Prostate gland (tissue), 2 donors: Measurements from ENCODE around the gene LPXN. TPM values are rescaled to one million over a fixed set of nuclear protein-coding genes. Genes with fewer than 3 reads are reported as not detected.

Experiments
- DNase-seq: peaks from one replicate; pipeline ENCODE4 v3.0.0-alpha.2; 2019; ENCODE audit warnings: low spot score
- H3K27ac ChIP-seq, 2 donors: fragments of 200-600 bp; sonication (generic); 2 replicates each; pipeline ENCODE4 v1.5.1; 2017 to 2019
- H3K27me3 ChIP-seq: fragments of 200-600 bp; sonication (generic); replicated peaks from 2 replicates; pipeline ENCODE4 v1.5.1; 2019; ENCODE audit not compliant: insufficient read depth
- H3K36me3 ChIP-seq, 2 donors: fragments of 200-600 bp; sonication (generic); 1 replicate in 1 of 2; 2 replicates in 1 of 2; pipeline versions ENCODE4 v1.5.1 to v1.8.1; 2017 to 2019
- H3K4me1 ChIP-seq: fragments of 200-600 bp; sonication (generic); replicated peaks from 2 replicates; pipeline ENCODE4 v1.5.1; 2019
- H3K4me3 ChIP-seq, 2 donors: fragments of 200-600 bp; sonication (generic); 2 replicates each; pipeline ENCODE4 v1.5.1; 2017 to 2019
- H3K9me3 ChIP-seq: fragments of 200-600 bp; sonication (generic); 2 replicates; pipeline ENCODE4 v1.5.1; 2017
- CTCF ChIP-seq, 4 experiments: fragments of 200-600 bp in 2 of 4; fragments of 450-650 bp in 2 of 4; sonication (generic) in 2 of 4; IDR thresholded peaks; 1 replicate in 3 of 4; 2 replicates in 1 of 4; pipeline ENCODE4 v1.5.1; 2016 to 2019; ENCODE audit warnings: antibody characterized with exemption in 4 of 4, mild to moderate bottlenecking in 2 of 4, moderate library complexity in 2 of 4
- POLR2A ChIP-seq: fragments of 450-650 bp; IDR thresholded peaks from one replicate; pipeline ENCODE4 v1.6.1; 2016; ENCODE audit warnings: antibody characterized with exemption, mild to moderate bottlenecking
- POLR2AphosphoS5 ChIP-seq: sonication (generic); formaldehyde crosslinking; IDR thresholded peaks from one replicate; pipeline ENCODE4 v1.6.1; 2017; ENCODE audit warnings: antibody characterized with exemption
- WGBS: methylation state at CpG from one replicate; pipeline ENCODE4 v1.1.5; 2018; 5-methylcytosine and 5-hydroxymethylcytosine counted together
- intact Hi-C: fragments of 100-400 bp; cut with DNase I; formaldehyde crosslinking; loops from one replicate; pipeline ENCODE4 v1.14.2; 2022
- total RNA-seq, 2 donors: library from RNA; depleted of rRNA; stranded (reverse); fragments of >200 nt; gene quantifications; one replicate each; pipeline ENCODE4 v1.1.0, GENCODE V29; 2016

Gene LPXN
- total RNA-seq, 2 donors from 2014 or later: 5.4 to 9.4 TPM

GRCh38 chr11:58493676-58494075 is 82.0 kb downstream of the LPXN start:
- Histone ChIP-seq H3K4me1 (no peaks in the 10 kb centered on the region), H3K27ac (no peak overlapping the region), H3K36me3 (no peaks in the 10 kb centered on the region), H3K9me3 (no peaks in the 10 kb centered on the region), H3K27me3 (no peaks in the 10 kb centered on the region), H3K4me3 (no peak overlapping the region)
- DNase-seq: no peak
- intact Hi-C loops: no loop called here
- 78% methylated on average over 2 of the region's 2 CpGs for WGBS
- TF ChIP-seq POLR2A (no peak), POLR2AphosphoS5 (no peak), CTCF (IDR thresholded peaks at IDR 0.05) (no peak)

GRCh38 chr11:58490827-58491226 is 84.8 kb downstream of the LPXN start:
- intact Hi-C loops: no loop called here
- WGBS: 36% methylated on average over 2 of the region's 2 CpGs
- no peak overlapping the region for H3K4me3 ChIP-seq
- H3K27ac ChIP-seq: no peak overlapping the region
- DNase-seq: no peak
- no peaks in the 10 kb centered on the region for H3K27me3 ChIP-seq
- H3K36me3 ChIP-seq: no peaks in the 10 kb centered on the region
- no peaks in the 10 kb centered on the region for H3K4me1 ChIP-seq
- TF ChIP-seq POLR2AphosphoS5: no peak
- no peak for TF ChIP-seq CTCF (IDR thresholded peaks at IDR 0.05)
- no peak for TF ChIP-seq POLR2A
- no peaks in the 10 kb centered on the region for H3K9me3 ChIP-seq

- Histone ChIP-seq H3K27me3 (no peaks in the 10 kb centered on the region), H3K9me3 (no peaks in the 10 kb centered on the region), H3K4me1 (no peaks in the 10 kb centered on the region), H3K27ac (no peak overlapping the region), H3K4me3 (no peak overlapping the region), H3K36me3 (no peaks in the 10 kb centered on the region)
- no peak for DNase-seq
- intact Hi-C loops: no loop called here
- no peak for TF ChIP-seq POLR2AphosphoS5
- no peak for TF ChIP-seq POLR2A
- TF ChIP-seq CTCF (IDR thresholded peaks at IDR 0.05): no peak
Observed at GRCh38 chr11:58487170-58487569, 88.5 kb downstream of the LPXN start.

GRCh38 chr11:58485961-58486360 is 89.7 kb downstream of the LPXN start:
- H3K4me1 ChIP-seq: no peaks in the 10 kb centered on the region
- no peaks in the 10 kb centered on the region for H3K9me3 ChIP-seq
- TF ChIP-seq POLR2AphosphoS5 (no peak), POLR2A (no peak), CTCF (IDR thresholded peaks at IDR 0.05) (no peak)
- no peak overlapping the region for H3K27ac ChIP-seq
- no peak for DNase-seq
- intact Hi-C loops: no loop called here
- H3K36me3 ChIP-seq: no peaks in the 10 kb centered on the region
- no peak overlapping the region for H3K4me3 ChIP-seq
- no peaks in the 10 kb centered on the region for H3K27me3 ChIP-seq
- 81% methylated on average over 1 of the region's 1 CpG for WGBS

Other genes with a start within 250 kb of the LPXN start
- gene OR5B17, start 216.8 kb downstream of the LPXN start, total RNA-seq: not detected
- gene OR5B3, start 169.0 kb downstream of the LPXN start, total RNA-seq: not detected
- gene OR5B2, start 147.7 kb downstream of the LPXN start, total RNA-seq: not detected
- gene OR5B12, start 133.6 kb downstream of the LPXN start, total RNA-seq: not detected
- not detected for gene OR5B21, start 67.8 kb downstream of the LPXN start, total RNA-seq
- 10 to 100 TPM; 34.0 to 70.7 TPM for gene ZFP91, start 3.2 kb upstream of the LPXN start, total RNA-seq
- gene CNTF, start 46.8 kb upstream of the LPXN start, total RNA-seq: under 1 TPM in 1 of 2 donors, not detected in 1; 0.74 TPM
- gene GLYAT, start 156.1 kb upstream of the LPXN start, total RNA-seq: not detected